K562 (cell line): ENCODE measurements around the gene PMF1. TPM values are rescaled to one million over a fixed set of nuclear protein-coding genes. Genes with fewer than 3 reads are reported as not detected.
A peak's percentile ranks its signal among the peaks of the same experiment; 100 is the strongest.

Experiments used
- BCLAF1 ChIP-seq, 2 experiments: fragments of 450-650 bp in 1 of 2; IDR thresholded peaks; 2 replicates each; pipeline ENCODE4 v1.6.1; 2011 to 2017; ENCODE audit warnings: low read depth in 2 of 2, antibody characterized with exemption in 1 of 2, borderline replicate concordance in 1 of 2, low read length in 1 of 2, mild to moderate bottlenecking in 1 of 2, mixed read lengths in 1 of 2; ENCODE audit not compliant: control insufficient read depth in 1 of 2
- HDAC8 ChIP-seq: fragments of 450-650 bp; IDR thresholded peaks from 2 replicates; pipeline ENCODE4 v1.6.1; 2016; ENCODE audit warnings: mild to moderate bottlenecking, missing genetic modification characterization, moderate library complexity, missing compliant biosample characterization
- KDM5B ChIP-seq: fragments of 200-600 bp; sonication (generic); IDR thresholded peaks from 2 replicates; pipeline ENCODE4 v1.6.1; 2012; ENCODE audit warnings: low read depth, mild to moderate bottlenecking, moderate library complexity, low read length, control low read depth, inconsistent platforms; ENCODE audit not compliant: insufficient replicate concordance
- KLF16 ChIP-seq: IDR thresholded peaks from 2 replicates; pipeline ENCODE4 v1.6.1; 2016; ENCODE audit warnings: antibody characterized with exemption
- RERE ChIP-seq: sonication (generic); formaldehyde crosslinking; IDR thresholded peaks from 2 replicates; pipeline ENCODE4 v1.8.0; 2023; ENCODE audit warnings: missing genetic modification reagents, mild to moderate bottlenecking, borderline replicate concordance
- SMAD4 ChIP-seq: fragments of 250-450 bp; sonication (Bioruptor Pico); conservative IDR thresholded peaks from 2 replicates; pipeline ENCODE4 v1.8.0; 2021; ENCODE audit warnings: inconsistent platforms, mild to moderate bottlenecking, moderate library complexity
- TBP ChIP-seq: optimal IDR thresholded peaks from 2 replicates; pipeline ENCODE3; 2011; ENCODE audit warnings: low read depth, low read length, improper control_type of control experiment
- ZBED1 ChIP-seq: IDR thresholded peaks from 2 replicates; pipeline ENCODE4 v1.6.1; 2014
- ZHX1 ChIP-seq: fragments of 150-350 bp; conservative IDR thresholded peaks from 2 replicates; pipeline ENCODE4 v1.6.1; 2014; ENCODE audit warnings: low read length
- ZNF778 ChIP-seq: fragments of 450-650 bp; formaldehyde crosslinking; IDR thresholded peaks from 2 replicates; pipeline ENCODE4 v1.4.0; 2020; ENCODE audit warnings: mild to moderate bottlenecking, moderate library complexity
- polyA plus RNA-seq, 8 experiments: library from polyadenylated mRNA; depleted of rRNA in 4 of 8; stranded (reverse) in 5 of 8; unstranded in 3 of 8; fragments of >200 nt; fragmentation: Nextera tagmentation in 2 of 8; fragmentation: Illumina TruSeq in 1 of 8; extraction: Ambion mirVana in 2 of 8; extraction: Trizol in 1 of 8; gene quantifications; 2 replicates each; pipeline versions ENCODE4 v1.2.1 to v1.2.3, GENCODE V29; 2011 to 2014; ENCODE audit warnings: inconsistent platforms in 1 of 8, missing spikeins in 1 of 8
- total RNA-seq, 7 experiments: library from RNA; depleted of rRNA in 6 of 7; stranded (reverse); fragments of >200 nt in 6 of 7; fragmentation: Illumina TruSeq in 2 of 7; extraction: Trizol in 2 of 7; gene quantifications; 2 replicates each; pipeline versions ENCODE4 v1.2.1 to v1.2.3, GENCODE V29; 2011 to 2021; ENCODE audit warnings: low replicate concordance in 1 of 7

The PMF1 gene
- total and polyA plus RNA-seq, 9 of the 15 experiments (the other 6 are each of a cell fraction or from before 2014, with no cell fraction given): 9.4 to 92.9 (median 71.0) TPM

- peak; percentile 37; the same call in 1 of the 2 replicates for TF ChIP-seq ZBED1
- peak; percentile 99 for TF ChIP-seq ZHX1
- no peak for TF ChIP-seq RERE (CRISPR knock-in tag)
- no peak for TF ChIP-seq ZNF778 (CRISPR knock-in tag)
- TF ChIP-seq KLF16: no peak
- TF ChIP-seq TBP: peak; percentile 95
- peak; percentile 93 for TF ChIP-seq KDM5B
- no peak for TF ChIP-seq BCLAF1 (IDR thresholded peaks at IDR 0.05; ENCODE audit: borderline replicate concordance in 1 of 2, control insufficient read depth in 1 of 2, low read depth in 2 of 2, low read length in 1 of 2)
- no peak for TF ChIP-seq HDAC8
- peak; percentile 66 for TF ChIP-seq SMAD4
These were observed 69.8 kb downstream of the PMF1 start, which contains the start of gene SMG5 (continued) for GRCh38 chr1:156282479-156283222.
